Dermis blood vessel endothelial cell (primary cell): ENCODE results near the gene DACT2. TPM values are rescaled to one million over a fixed set of nuclear protein-coding genes. Genes with fewer than 3 reads are reported as not detected.
"Not testable (repeated sequence)": the region's sequence is repeated elsewhere in the genome, so short reads cannot be mapped to it uniquely, and the experiment has no call there.

Source experiments
- DNase-seq: peaks from one replicate; pipeline ENCODE4 v3.0.0; 2010
- total RNA-seq: library from RNA; depleted of rRNA; stranded (reverse); fragments of >200 nt; gene quantifications from 2 replicates; pipeline ENCODE4 v1.2.3, GENCODE V29; 2014

The DACT2 gene
- total RNA-seq, 1 donor from 2014 or later, result not detected

DNA sequence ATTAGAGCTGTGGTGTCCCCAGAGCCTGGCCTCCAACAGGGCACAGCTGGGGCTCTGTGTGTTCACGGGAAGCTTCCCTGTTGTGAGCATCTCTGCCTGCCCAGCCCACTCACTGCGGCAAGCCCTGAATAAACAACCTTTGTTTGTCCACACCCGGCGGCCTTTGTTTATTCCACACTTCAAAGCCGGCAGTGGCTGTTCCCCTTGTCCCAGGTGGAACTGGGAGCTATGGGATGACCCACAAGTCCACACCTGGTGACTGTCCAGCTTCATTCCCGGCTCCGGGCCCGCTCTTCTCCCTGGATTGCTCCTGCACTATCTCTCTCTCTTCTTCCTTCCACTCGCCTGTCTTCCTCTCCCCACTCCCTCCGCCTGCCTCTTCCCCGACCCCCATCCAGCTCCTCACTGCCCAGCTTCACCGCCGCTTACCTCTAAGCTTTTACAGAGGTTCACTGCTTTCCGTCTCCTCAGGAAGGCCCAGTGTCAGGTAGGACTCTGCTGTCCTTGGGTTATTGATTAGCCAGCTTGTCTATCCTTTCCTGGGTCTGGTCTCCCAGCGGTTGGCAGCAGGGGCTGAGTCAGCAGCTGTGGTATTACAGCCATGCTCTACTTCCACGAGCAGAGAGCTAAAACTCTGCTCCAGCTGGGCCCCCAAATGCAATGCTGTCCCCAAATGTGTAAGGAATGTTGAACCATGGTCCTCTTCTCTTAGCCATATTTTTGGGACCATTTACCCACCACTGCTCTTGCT lies 17.8 kb downstream of the DACT2 start:
- no peak for DNase-seq

DNA sequence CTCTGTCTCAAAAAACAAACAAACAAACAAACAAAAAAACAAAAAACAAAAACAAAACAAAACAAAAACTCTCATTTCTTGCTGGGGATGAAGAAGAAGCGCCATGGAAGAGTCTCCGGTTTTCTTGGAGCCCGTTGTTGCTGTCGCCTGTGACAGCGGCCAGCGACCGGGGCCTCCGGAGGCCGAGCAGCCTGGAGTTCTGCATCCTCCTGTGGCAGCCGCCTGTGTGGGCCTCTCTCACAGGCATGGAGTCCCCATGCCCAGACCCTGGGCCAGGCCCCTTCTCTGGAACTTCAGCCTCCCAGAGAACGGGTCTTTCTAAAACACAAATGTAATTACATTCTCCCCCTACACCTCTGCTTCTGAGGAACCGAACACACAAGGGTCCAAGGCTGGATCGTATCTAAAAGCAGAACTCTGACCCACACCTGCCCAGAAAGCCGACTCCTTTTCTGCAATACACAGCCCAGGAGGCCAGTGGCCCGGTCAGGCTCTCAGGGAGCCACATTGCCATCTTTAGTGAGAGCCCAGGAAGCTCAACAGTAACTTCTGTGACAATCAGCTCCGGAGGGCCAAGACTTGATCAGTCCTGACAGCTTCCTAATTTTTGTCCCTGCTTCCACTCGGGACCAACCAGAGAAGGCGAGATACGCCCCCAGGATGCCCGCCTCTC lies 18.5 kb downstream of the DACT2 start:
- DNase-seq, result no peak

DNA sequence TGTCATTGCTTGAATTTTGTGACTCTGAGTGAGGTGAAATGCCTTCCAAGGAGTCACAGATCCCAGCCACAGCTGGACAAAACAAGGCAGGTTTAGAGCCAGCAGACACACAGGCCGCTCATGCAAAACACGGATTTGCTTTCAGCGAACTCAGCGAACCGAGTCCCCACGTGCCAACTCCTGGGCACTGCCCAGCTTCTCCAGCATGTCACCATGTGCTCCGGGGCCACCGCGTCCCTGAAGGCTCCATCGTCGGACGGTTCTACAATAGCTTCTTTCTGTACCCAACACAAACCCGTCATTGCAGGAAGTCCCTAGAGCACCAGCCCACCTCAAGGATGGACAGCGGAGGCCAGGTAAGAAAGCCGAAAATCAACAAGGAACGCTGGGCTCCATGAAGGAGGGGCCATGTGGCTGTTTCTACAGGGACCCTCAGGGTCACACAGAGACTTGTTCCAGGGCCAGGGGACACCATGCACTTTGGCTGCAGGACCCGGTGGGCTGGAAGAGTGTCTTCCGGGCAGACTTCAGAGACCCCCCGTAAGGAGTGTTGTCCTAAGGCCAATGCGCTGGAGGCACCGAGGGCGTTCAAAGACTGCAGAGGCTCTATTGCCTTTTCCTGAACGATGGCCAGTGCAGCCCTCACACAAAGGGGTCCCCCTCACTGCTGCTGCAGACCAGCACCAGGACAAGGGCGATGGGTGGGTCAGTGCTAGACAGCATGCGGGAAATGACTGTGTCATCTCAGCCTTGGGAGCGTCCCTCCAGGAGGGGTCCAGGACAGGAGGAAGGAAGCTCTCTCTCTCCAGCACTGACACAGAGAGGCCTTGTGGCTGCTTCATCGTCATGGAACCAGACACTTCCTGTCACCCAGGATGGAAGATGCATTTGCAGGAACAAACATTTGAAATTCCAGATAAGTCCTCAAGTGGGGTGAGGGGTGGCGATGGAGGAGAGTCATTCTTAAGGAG lies 19.8 kb downstream of the DACT2 start:
- DNase-seq, result no peak

DNA sequence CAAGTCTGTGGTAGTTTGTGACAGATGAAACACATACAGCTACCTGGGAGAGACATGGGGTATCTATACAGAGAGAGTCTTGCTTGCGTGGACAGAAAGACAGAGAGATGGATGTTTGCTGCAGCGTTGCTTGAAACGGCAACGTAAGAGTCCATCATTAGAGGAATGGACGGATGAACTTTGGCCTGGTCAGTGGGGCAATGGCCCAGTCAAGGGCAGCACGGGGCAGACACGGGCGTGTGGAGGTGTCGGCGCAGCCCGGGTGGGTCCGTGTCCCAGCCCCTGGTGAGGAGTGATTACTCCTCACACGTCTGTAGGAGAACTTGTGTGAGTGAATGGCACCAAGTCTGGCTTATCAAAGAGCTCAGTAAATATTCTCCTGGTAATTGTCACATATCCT lies 21.9 kb downstream of the DACT2 start:
- DNase-seq, result no peak

DNA sequence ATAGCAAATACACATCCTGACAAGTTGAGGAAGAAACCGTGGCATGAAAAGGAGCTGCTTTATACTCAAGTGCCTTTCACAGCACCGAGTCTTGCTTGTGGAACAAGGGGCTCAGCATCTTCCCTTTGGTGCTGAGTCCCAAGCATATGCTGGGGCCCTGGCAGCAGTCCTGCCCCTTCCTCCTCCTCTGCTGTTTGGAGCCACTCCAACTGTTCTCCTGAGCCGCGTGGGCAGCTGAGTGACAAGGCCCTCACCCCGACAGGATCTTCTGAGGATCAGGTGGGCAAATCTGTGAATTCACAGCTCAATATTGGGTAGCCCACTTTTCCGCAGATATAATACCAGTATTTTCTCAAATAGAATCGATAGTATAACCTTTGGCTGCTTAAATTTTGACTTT lies 24.7 kb downstream of the DACT2 start:
- no peak for DNase-seq

DNA sequence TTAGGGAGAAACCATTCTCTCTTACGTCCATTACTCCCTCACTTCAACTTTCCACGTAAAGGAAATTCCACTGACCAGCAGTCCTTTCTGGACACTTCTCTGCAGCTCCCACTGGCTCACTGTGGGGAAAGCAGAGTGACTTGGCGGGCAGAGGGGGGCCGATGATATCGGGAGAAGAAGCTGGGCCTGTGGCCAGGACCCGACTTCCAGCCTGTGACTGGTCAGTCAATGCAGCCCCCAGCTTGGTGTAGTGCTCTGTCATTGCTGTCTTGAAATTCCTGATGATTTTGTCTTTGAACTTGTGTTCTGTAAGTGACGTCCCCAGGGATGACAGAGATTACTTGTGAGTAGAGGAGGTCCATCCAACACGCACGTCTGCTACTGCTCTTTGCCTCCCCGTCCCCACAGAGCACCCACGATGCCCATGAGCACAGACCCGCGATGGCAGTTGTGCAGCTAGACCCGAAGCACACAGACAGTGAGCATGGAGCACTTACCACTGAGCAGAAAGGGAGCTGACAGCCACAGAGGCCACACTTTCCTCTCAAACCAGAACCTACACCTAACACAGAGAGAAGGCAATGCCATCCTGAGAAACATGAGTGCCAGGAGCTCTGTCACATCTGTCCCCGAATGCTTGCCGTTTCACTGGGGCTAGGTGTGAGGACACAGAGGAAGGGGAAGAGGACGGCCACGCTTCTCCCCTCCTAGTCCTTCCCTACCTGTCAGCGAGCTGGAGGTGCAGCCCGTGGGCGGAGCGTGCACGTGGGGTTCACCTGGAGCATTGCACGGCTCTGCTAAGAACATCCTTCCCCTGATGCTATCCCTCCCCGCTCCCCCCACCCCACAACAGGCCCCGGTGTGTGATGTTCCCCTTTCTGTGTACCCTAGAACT lies 25.7 kb downstream of the DACT2 start:
- no peak for DNase-seq

DNA sequence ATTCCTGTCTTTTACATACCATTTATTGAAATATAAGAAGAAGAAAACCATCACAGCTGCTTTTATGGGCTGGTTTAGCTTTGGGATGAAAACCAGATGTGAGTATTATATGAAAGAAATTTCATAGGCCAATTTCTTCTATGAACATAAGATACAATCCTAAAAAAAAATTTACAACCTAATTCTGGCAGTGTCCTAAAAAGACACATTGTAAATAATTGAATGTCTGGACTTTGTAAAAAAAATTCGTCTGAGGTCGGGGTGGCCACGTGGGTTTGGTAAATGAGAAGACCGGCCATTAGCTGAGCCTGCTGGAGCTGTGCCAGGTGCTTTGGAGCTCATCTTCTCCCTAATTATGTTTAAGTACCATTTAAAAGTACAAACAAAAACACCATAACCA lies 26.8 kb downstream of the DACT2 start:
- no peak for DNase-seq

DNA sequence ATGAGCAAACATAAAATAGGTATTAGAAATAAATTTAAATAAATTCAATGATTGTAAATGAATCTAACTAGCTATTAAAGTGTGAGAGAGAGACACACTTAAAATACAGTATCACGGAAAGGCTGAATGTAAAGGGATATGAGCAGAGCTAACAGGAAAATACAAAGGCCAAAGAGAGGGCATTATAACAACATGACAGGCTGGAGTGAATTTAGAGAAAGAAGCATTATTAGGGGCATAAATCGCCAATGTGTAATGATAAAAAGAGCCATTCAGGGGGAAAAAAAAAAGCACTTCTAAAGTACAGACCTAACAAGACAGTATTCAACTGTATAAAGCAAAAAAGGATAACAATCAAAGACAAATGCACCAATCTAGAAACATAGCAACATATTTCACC lies 28.1 kb downstream of the DACT2 start:
- no peak for DNase-seq

DNA sequence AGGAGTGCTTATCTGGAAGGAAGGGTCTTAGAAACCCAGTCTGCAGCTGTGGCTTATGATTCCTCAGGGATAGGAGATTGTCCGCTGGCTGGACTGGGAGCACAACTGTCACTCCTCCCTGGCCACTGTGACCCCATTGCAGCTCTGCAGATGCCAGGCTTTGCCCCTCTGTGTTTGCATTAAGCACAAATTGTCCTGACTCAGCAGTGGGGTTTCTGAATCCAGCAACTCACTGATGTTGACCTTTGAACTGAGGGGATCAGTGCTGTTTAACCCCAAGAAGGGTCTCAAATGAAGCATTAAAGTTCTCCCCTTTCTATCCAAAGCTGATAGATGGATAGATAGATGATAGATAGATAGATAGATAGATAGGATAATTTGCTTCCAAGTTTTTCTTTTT lies 29.5 kb downstream of the DACT2 start:
- no peak for DNase-seq

DNA sequence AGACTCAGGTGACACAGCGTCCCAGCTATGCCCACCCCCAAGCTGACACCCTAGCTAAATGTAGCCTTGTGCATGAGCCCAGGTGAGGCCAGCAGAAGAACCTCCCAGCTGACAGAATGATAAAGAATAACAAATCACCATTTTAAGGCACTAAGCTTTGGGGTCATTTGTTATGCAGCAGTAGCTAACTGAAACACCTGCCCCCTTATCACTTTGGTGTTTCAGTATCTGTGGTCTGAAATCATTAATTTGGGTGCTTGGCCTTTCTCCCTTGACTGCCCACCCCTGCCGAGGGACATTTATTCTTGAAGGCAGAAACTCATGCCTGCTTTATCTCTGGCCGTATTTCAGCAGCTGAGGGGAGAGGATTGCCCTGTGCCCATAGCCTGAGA lies 30.0 kb downstream of the DACT2 start:
- DNase-seq, result no peak

DNA sequence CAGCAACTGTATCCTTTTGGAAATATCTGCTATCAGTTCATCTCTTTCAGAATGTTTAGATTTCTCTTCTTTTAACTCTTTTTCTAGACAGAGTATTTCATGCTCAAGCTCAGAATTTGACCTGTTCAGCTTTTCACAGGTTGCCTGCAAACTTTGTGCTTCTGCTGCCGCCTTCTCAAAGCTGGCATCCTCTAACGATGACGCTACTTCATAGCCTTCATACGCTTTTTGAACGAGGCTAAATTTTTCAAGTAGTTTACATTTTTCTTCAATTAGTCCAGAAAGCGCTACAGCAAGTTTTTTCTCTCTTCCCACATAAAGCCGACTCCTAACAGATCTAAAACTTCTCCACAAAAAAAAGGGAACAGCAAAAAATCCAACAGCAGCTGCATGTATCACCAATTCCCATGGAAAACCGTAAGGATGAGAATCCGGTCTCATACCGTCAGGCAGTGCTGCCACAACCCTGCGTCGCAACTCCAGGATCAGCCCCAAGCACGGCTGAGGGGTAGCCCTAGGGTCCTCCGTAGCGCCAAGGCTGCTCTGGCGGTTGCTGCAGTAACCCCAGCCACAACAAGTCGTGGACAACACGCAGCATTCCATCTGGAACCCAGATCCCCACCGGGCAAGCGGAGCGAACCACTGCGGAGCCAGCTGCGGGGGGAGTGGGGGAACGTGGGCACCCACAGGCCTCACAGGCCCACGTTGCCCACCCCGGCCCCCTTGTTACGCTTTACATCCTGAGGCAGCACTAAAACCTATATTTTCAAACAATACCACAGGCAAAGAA lies 30.6 kb downstream of the DACT2 start:
- no peak for DNase-seq

DNA sequence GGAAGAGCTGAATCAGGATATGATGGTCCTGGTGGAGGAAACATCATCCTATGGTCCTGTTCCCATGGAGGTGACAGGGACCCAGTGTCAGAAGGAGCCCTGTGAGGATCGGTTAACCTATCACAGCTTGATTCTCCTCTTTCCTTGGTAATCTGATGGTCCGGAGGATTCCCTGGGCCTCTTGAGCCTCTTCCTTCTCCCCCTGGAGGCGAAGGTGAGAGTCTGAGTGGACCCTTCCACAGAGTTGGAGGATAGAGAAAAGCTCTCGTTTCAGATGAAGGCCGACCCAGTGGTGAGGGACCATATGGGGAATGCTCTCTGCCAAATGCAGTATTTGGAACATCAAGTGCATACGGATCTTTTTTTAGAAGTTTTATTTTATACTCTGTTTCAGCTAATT lies 32.1 kb downstream of the DACT2 start:
- not testable (repeated sequence) for DNase-seq

DNA sequence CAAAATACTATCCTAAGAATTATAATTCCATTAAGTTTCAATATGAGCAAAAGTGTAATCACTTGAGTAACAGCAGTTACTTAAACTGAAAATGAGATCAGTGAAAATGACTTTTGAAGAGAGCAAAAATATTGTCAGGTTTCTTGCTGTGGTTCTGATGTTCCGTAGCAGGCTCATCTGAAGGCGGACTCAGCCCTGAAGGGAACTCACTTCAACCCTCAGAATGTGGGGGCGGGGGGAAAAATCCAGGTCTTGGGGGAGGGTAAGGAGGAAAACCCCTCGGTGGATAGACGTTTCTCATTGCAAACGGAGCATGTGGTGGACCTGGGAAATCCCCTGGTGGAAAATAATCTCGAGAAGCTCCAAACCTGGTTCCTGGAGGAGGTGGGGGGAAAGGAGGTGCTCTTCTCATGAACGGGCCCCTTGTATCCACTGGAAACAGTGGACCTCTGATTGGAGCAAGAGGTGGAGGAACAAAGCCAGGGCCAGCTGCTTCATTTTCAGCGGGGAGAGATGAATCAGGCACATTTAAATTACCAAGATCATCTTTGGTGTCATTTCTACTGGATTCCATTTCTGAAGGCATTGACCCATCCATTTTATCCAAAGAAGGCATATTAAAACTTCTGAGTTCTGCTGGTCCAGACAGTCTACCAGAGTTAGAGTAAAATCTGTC lies 32.7 kb downstream of the DACT2 start:
- DNase-seq, result not testable (repeated sequence)

DNA sequence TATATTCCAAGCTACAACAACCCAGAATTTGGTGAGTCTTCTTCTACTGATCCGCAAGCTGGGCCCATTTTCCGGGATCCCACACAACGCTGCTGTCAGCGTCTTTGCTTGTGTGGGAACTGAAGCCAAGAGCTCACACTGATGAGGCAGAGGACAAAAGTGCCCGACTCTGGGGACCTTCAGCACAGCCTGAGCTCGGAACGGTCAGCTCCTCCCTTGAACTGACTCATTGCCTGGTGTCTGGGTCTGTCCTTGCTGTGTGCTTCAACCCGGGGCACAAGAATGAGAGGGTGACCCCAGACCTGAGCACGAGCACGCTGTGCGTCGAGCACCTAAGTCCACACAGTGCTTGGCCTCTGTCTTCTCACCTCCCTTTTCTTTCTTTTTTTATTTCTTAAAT lies 33.5 kb downstream of the DACT2 start:
- DNase-seq, result no peak

DNA sequence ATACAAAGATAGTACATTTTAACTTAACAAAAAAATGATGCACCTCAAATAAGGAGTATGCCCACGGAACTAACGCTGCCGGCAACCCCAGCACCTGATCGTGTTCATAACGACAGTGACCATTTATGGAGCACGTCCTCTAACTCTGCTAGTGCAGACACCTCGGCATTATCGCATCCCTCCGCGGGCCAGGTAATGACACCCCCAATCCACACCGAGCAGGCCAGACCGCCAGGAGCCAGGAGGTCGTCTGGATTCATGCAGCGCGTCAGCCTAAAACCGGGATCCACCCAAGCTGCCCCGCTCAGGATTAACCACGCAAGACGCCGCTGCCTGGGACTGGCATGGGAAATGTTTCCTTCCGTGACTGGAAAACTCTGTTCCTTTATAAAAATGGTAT lies 34.1 kb downstream of the DACT2 start:
- no peak for DNase-seq

DNA sequence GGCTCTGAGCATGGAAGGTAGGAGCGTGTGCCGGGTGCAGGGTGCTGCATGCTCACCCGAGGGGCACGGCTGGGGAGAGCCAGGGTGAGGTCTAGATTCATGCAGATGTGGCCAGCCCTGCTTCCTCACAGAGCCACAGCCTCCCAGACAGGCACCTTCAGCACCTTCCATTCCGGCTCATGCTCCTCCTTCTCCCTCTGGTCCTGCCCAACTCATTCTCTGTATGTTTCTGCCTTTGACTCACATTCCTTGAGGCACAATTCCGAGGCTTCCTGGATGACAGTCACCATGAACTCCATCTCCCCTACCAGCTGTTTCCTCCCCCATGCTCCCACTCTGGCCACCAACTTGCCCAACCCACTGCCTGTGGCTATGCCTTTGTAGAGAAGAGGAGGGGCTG lies 35.4 kb downstream of the DACT2 start:
- DNase-seq, result no peak

DNA sequence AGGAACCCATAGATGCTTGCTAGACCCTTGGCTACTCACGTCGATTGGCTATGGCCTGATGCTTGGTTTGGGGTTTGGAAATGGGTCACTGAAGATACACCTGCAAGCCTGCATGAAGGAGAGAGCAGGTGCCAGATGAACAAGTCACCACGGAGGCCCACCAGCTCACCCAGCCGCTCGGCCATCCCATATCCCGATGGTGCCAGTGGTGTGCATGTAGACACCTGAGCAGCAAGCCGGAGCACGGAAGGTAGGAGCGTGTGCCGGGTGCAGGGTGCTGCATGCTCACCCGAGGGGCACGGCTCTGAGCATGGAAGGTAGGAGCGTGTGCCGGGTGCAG lies 35.9 kb downstream of the DACT2 start:
- DNase-seq, result no peak

DNA sequence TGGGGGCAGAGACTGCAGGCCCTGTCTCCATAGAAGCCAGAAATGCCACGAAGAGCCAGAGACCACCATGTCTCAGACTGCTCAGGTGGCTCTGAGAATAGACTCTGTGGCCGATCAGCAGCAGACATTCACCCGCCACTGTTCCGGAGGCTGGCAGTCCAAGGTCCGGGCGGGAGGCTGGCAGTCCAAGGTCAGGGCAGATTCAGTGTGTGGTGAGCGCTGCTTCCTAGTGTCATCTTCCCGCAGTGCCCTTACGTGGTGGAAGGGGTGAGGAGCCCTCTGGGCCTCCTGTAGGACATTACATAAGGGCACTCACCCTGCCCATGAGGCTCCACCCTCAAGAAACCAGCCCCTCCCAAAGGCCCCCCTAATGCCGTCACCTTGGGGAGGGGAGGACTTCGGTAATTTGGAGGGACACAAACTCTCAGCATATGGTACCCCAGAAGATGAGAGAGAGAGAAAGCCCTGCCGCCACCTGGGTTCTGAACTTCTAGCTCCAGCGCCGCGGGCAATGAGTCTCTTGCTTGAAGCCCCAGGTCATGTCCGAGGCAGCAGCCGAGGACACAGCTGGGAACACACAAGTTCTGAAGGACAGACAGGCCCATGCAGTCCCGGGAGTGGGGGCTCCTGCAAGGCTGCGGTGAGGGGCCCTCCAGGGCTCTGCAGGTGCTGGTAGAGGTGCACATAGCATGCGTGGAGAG lies 36.4 kb downstream of the DACT2 start:
- no peak for DNase-seq

DNA sequence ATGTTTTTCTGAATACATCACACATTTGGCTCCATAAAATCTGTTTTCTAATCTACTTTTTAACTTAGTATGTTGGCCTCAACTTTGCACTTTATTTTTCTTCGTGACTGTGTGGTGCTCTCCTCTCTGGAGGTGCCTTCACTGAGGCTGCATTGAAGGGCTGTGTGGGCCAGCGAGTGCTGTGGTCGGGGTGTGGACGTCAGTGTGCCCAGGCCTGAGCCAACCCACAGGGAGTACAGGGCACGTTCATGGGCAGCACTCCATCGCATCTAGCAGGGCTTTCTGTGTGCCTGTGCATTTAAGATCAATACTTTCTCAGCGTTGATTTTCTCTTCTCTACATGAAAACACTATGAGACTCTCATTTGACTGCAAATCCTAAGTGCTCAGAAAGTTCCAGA lies 37.8 kb downstream of the DACT2 start:
- DNase-seq, result no peak

DNA sequence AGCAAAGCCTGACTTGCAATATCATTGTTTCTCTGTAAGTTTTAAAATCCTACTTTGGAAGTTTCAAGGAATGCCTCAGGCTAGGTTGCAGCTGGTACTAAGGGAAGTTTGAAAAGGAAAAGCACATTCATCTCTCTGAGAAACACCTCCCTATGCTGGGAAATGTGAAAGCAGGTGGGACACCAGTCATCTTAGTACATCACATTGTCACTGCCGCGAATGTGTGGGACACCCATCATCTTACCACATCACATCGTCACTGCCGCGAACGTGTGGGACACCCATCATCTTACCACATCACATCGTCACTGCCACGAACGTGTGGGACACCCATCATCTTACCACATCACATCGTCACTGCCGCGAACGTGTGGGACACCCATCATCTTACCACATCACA lies 38.3 kb downstream of the DACT2 start:
- DNase-seq, result not testable (repeated sequence)

DNA sequence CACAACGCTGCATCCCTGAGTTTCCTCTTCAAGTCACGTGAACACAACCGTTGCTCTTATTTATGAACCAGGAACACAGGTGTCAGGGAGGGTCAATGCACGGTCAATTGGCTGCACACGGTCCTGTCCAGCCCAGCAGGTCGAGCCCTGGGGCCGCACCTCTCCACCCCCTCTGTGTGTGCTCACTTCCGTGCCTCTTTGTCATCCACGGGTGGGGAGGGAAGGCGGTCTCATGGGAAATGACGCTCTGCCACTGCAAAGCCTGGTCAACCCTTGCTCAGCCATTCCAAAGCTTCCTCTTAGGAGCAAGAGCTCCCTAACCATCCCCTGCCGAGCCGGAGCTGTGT lies 38.7 kb downstream of the DACT2 start:
- no peak for DNase-seq
